HuH-7.5 (cell line): ENCODE measurements around the gene DCAF8.

Source experiments
- DNase-seq: peaks from one replicate; pipeline ENCODE4 v3.0.0; 2011; ENCODE audit warnings: low spot score

Gene DCAF8

GRCh38 chr1:160169553-160170399 is 92.6 kb downstream of the DCAF8 start:
- no peak for DNase-seq

DNA sequence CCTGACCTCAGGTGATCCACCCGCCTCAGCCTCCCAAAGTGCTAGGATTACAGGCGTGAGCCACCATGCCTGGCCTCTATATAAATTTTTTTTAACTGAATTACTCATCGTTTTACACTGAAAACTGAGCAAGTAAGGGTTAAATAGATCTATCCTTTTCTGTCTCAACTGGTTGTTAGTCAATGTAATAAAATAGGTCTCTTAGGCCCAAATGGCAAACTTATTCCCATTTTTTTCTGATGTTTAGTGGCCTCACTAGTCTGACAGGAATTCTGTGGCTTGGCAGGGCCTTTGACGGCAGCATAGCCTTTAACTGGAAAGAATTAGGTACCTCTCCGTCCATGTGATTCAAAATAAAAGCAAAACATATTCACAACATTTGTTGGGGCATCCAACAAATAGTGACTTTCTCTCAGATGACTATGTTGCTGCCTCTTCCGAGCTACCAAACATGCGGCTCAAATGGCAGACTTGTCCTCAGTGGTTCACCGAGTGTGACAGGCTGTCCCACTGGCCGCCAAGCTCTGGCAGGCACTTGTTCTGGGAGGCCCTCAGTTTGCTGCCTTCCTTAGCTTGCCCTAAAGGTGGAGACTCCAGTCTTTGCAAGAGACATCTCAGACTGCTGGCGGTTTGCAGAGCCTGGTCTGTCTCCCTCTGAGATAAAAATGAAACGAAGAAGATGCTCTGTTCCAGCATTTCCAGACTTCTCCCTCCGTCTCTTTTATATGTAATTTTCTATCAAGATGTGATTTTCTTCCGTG is 93.6 kb downstream of the DCAF8 start:
- no peak for DNase-seq

DNA sequence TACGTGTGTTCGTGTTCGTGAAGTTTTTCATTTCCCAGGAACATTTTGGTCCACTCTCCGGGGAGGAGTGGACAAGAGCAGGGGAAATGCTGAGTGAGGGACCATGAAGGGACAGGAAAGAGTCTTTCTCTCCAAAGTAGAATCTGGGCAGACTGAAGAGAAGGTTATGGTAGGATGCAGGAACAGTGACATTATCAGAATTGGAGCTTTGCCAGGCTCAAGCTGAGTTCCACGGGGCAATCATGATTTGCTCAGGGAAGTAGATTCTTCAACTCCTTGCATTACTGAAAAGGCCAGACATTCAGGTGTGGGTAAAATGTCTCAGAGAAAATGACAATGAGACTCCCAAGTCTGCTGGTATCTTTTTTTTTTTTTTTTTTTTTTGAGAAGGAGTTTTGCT is 94.3 kb downstream of the DCAF8 start:
- DNase-seq, result no peak

- DNase-seq, result no peak
Measured at GRCh38 chr1:160167580-160167979, 94.8 kb downstream of the DCAF8 start.

GRCh38 chr1:160167056-160167455 is 95.3 kb downstream of the DCAF8 start:
- DNase-seq, result no peak

- DNase-seq, result no peak
Measured at GRCh38 chr1:160166166-160166868, 96.0 kb downstream of the DCAF8 start.
